GM12875 (cell line): ENCODE data around the gene CNBP.

Source experiments
- H3K4me3 ChIP-seq: one replicate; pipeline ENCODE4 v1.5.1; 2011; ENCODE audit warnings: low read depth, low read length, control low read depth
- TF ChIP-seq, protein P1 (sequence below): IDR thresholded peaks from 2 replicates; pipeline ENCODE4 v1.5.1; 2011; ENCODE audit warnings: low read depth, mild to moderate bottlenecking, control low read depth, inconsistent platforms, low read length, moderate library complexity, borderline replicate concordance; ENCODE audit not compliant: insufficient read depth

CNBP gene

DNA sequence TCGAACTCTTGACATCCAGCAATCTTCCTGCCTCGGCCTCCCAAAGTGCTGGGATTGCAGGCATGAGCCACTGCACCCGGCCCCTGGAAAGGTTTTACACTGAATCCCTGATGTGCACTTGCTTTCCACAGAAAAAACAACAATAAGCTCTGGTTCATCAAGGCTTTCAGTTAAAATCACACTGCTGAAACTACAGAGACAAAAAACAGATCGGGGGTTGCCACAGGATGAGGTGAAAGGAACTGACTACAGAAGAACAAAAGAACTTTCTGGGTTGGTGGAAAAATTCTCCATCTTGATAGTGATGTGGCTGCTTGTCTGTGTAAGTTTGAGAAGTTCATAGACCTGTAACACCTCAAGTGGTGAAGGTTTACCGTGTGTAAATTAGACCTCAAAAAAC, 65.0 kb downstream of the CNBP start:
- H3K4me3 ChIP-seq, result no peak overlapping the region
- TF ChIP-seq, protein P1, sequence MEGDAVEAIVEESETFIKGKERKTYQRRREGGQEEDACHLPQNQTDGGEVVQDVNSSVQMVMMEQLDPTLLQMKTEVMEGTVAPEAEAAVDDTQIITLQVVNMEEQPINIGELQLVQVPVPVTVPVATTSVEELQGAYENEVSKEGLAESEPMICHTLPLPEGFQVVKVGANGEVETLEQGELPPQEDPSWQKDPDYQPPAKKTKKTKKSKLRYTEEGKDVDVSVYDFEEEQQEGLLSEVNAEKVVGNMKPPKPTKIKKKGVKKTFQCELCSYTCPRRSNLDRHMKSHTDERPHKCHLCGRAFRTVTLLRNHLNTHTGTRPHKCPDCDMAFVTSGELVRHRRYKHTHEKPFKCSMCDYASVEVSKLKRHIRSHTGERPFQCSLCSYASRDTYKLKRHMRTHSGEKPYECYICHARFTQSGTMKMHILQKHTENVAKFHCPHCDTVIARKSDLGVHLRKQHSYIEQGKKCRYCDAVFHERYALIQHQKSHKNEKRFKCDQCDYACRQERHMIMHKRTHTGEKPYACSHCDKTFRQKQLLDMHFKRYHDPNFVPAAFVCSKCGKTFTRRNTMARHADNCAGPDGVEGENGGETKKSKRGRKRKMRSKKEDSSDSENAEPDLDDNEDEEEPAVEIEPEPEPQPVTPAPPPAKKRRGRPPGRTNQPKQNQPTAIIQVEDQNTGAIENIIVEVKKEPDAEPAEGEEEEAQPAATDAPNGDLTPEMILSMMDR, result no peak
